CD4-positive, alpha-beta T cell treated with Interleukin-6 for 4 hours (primary cell): ENCODE data around the gene GUCY2C.

Source experiments
- DNase-seq: peaks from one replicate; pipeline ENCODE4 v3.0.0-alpha.2; 2020; ENCODE audit warnings: mixed read lengths

GUCY2C gene

DNA sequence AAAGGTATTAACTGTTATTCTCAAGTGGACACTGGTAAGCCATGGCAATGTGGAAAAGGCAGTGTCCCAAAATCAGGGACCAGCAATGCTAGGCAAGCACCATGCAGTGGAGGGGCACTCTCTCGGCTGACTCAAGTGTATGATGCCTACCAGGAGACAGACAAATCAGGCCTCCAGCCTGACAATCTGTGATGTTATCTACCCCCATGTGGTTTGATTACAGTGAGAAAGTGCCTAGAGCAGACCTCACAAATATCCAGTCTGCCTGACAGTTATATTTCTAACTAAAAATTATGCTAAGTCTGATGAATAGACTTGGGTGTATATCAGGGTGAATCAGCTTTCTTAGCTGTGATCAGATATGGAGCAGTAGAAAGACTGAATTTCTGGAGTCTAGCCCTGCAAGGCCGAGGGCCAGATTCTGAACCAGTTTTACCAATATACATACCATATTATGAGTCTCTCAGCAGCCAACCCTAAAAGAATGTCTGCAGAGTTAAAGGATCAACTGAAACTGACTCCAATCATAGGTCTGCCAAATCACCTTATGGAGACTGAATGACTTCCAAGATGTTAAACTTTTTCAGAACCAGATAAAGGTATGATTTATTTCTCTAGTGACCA is 132.0 kb downstream of the GUCY2C start:
- no peak for DNase-seq

GRCh38 chr12:14563046-14563445 is 133.4 kb downstream of the GUCY2C start:
- DNase-seq = no peak
